WI38 (cell line): Measurements from ENCODE around the gene C7orf33.

Experiments used
- H3K4me3 ChIP-seq: 2 replicates; pipeline ENCODE4 v1.5.1; 2011; ENCODE audit warnings: low read depth, mild to moderate bottlenecking, control low read depth, low read length
- TF ChIP-seq, protein P1 (sequence below): IDR thresholded peaks from 2 replicates; pipeline ENCODE4 v1.5.1; 2012; ENCODE audit warnings: low read depth, mild to moderate bottlenecking, control low read depth, low read length

The C7orf33 gene, protein sequence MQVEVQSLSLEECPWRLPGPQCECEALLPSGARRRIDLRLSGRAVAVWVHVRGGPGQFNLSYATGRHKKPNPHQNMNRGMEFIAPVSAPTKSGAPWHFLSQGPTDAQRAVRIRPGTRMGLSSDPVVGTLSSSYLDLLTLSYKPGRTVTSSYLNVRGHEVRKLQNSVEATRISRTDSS

DNA sequence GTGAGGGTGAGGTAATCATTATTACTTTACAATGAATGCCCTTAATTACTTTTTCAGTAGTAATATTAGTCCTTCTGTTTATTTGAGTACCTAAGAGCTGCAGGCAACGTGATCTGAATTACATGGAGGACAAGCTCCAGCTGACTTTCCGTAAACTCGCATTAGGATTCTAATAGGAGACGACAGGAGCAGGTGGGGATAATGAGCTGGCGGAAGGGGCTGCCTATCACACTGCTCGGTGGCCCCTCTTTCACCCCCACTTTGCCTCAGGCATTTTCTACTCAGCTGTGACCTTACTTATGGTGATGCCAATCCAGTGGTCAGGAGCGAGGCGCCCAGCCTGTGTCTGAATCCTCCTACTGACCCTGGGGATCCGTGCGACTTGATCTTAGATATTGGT lies at the start of gene C7orf33:
TSS of gene C7orf33 (plus strand) at position 296 of the 400 bp plus-strand sequence. CDS start 160 bp downstream, outside the sequence.
- H3K4me3 ChIP-seq: no peak within 1 kb of the TSS
- TF ChIP-seq, protein P1, sequence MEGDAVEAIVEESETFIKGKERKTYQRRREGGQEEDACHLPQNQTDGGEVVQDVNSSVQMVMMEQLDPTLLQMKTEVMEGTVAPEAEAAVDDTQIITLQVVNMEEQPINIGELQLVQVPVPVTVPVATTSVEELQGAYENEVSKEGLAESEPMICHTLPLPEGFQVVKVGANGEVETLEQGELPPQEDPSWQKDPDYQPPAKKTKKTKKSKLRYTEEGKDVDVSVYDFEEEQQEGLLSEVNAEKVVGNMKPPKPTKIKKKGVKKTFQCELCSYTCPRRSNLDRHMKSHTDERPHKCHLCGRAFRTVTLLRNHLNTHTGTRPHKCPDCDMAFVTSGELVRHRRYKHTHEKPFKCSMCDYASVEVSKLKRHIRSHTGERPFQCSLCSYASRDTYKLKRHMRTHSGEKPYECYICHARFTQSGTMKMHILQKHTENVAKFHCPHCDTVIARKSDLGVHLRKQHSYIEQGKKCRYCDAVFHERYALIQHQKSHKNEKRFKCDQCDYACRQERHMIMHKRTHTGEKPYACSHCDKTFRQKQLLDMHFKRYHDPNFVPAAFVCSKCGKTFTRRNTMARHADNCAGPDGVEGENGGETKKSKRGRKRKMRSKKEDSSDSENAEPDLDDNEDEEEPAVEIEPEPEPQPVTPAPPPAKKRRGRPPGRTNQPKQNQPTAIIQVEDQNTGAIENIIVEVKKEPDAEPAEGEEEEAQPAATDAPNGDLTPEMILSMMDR: no peak

DNA sequence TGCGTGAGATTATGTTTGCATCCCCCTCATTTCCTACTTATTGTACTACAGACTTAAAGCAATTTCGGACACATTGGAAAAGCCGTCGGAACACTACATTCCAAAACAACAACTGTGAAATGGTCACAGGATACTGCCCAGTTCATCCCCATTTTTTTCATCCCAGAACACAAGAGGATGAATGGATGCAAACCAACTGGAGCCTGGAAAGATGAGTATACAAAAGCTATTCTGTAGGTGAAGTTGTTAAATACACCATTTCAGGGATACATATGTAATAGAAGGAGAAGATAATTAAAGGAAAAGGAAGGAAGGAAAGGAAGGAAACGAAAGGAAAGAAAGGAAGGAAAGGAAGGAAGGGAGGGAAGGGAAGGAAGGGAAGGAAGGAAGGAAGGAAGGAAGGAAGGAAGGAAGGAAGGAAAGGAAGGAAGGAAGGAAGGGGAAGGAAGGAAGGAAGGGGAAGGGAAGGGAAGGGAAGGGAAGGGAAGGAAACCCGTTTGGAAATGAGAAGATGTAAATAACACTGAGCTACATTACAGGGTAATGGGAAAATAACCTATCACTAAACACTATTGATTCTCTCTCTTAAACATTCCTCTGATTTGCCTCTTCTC lies 48.6 kb upstream of the C7orf33 start:
- TF ChIP-seq, protein P1: no peak
- no peak overlapping the region for H3K4me3 ChIP-seq

DNA sequence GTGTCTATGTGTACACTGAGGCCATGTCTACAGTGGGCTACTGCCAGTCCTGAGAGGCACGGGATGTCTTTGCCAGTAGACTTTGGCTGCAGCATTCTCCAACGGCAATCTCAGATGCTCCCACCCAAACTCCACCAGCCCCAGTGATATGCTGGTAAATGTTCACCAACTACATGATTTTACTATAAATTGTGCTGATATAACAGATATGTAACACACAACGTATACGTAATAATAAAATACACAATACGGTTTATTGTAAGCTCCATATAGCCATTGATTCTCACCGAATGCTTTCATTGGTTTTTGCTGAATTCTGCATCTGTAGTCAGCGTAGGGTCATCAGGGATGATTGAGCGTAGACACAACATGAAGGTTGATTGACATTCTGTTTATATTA lies 47.3 kb upstream of the C7orf33 start:
- TF ChIP-seq, protein P1: no peak
- H3K4me3 ChIP-seq: no peak overlapping the region

DNA sequence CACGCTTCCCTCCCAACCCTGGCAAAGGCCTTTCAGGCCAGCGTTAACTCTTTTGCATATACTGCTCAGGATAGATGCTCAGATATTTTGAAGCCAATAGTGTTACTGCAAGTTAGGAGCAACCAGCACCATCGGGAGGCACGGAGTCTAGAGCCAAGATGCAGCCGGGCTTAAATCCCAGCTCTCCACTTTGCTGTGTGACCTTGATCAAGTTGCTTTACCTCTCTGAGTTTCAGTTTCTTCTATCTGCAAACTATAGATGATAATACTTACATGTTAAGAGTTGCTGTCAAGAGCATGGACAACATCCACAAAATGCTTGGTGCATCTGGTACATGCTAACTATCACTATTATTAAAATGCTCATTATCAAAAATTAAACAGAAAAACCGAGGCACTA lies 45.4 kb upstream of the C7orf33 start:
- TF ChIP-seq, protein P1: no peak
- no peak overlapping the region for H3K4me3 ChIP-seq

DNA sequence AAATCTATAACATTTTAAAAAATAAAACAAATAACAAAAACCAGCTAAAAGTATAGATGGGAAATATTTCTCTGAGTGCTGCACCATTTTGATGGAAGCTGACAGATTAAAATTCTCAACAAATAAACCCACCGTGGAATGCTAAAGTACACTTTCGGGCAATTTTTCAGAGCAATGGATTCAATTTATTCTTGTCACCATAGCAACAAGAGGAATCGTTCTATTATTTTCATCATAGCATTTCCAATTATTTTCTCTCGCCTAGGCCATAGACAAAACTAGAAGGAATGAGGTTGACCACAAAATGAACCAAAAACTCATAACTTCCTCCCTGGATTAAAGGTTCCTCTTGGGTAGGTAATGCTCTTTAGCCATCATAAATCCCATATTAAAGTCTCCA lies 44.6 kb upstream of the C7orf33 start:
- no peak overlapping the region for H3K4me3 ChIP-seq
- TF ChIP-seq, protein P1: no peak

DNA sequence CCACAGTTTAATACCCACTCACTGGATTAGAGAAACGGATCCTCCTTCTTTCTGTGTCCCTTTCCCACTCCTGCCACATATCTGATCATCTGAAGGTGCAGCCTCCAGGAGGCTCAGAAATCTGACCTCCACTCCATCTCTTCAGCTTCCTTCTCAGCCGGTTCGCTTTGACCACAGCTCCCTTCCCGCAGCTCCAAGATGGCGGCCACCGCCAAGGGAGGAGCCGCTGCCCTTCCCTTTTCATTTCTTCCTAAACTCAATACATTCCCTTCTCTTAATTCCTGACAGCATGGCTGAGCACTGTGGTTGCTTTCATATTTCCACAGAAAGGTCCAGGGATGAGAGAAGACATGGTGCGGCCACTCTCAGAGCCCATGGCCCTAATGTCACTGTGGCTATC lies 43.7 kb upstream of the C7orf33 start:
- H3K4me3 ChIP-seq: no peak overlapping the region
- TF ChIP-seq, protein P1: no peak

DNA sequence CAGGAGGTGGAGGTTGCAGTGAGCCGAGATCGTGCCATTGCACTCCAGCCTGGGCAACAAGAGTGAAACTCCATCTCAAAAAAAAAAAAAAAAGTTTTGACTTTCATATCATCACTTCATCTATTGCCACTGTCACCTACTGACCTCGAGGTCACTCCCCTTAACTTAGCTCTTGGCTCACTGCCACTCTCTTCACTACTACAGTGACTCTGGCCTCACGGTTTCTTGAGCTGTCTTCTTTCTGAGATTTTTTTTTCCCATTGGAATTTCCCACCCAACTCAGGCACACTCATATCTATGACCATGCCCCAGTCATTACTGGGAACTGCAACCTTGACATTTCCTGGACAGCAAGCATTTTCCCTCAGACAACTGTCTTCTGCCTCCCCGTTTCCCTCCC lies 42.6 kb upstream of the C7orf33 start:
- H3K4me3 ChIP-seq: no peak overlapping the region
- TF ChIP-seq, protein P1: no peak
